ENCODE results near the gene TIMMDC1. TPM values are rescaled to one million over a fixed set of nuclear protein-coding genes. Genes with fewer than 3 reads are reported as not detected.

The TIMMDC1 gene
- total and polyA plus RNA-seq, 2 donors from 2014 or later, result 114 to 169 TPM

DNA sequence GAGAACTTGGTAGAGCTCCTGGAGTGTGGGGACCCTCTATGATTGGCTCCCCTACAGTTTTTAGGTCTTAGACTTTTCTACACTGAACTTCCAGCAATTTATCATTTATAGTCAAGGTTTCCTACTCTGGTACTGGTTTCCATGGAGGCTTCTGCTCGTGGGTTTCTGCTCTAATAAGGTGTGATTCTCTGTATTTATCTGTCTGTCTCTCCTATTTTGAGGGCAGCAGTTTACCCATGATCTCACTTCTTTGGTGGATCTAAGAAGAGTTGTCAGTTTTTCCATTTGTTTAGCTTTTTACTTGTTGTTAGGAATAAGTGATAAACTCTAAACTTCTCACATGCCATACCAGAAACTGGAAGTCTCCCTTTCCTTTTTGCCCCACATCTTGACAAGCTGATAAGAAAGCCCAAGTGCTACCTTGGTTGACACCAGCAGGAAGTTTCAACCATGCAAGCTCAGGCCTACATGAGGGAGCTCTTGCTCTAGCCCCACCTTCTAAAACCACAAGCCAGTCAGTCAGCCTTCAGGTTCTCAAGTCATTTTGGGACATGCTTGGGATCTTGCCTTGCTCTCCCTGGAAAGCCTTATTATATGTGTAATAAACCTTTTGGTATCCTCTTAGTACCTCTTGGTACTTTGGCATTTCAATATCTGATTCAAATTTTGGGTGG is 10.0 kb downstream of the TIMMDC1 start:
- TF ChIP-seq CTCF (IDR thresholded peaks at IDR 0.05; ENCODE audit: borderline replicate concordance, extremely low read depth, insufficient read depth), result no peak
- H3K9ac ChIP-seq (ENCODE audit: low read length in 3 of 3), result no peak overlapping the region
- intact Hi-C loops (cut with DNase I), result no loop called here
- H3K4me1 ChIP-seq (ENCODE audit: control insufficient read depth in 2 of 3, insufficient read depth in 2 of 3, low read depth in 1 of 3, low read length in 3 of 3), result no peaks in the 10 kb centered on the region
- no peaks in the 10 kb centered on the region for H3K9me3 ChIP-seq (ENCODE audit: control insufficient read depth in 2 of 3, insufficient read depth in 1 of 3, low read length in 3 of 3)
- no peak for DNase-seq
- no peak overlapping the region for H3K27ac ChIP-seq (ENCODE audit: low read depth in 2 of 2, low read length in 2 of 2)
- H3K36me3 ChIP-seq (ENCODE audit: control insufficient read depth in 2 of 3, insufficient read depth in 3 of 3, low read length in 3 of 3), result peaks cover 3 to 43% (median 14%) of the 10 kb centered on the region in 3 donors
- no peak overlapping the region for H3K4me3 ChIP-seq (ENCODE audit: low read length in 3 of 3)
- no peaks in the 10 kb centered on the region for H3K27me3 ChIP-seq (ENCODE audit: control insufficient read depth, insufficient read depth, low read length)
- FAIRE-seq, result no peak

DNA sequence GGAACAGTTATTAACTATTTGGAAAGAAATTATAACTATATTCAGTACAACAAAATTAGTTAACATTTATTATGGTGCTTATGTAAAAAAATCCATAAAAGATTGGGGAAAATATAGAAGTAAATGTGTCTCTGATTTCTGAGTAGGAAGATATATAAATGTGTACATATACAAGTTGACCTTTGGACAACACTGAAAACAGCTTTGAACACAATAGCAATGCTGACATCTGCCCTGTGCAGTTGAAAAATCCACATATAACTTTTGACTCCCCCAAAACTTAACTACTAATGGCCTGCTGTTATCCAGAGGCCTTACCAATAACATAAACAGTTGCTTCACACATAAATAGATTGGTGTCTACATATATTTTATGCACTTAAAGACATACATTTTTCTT is 12.3 kb downstream of the TIMMDC1 start:
- no peaks in the 10 kb centered on the region for H3K27me3 ChIP-seq (ENCODE audit: control insufficient read depth, insufficient read depth, low read length)
- peaks cover 3 to 41% (median 12%) of the 10 kb centered on the region in 3 donors for H3K36me3 ChIP-seq (ENCODE audit: control insufficient read depth in 2 of 3, insufficient read depth in 3 of 3, low read length in 3 of 3)

DNA sequence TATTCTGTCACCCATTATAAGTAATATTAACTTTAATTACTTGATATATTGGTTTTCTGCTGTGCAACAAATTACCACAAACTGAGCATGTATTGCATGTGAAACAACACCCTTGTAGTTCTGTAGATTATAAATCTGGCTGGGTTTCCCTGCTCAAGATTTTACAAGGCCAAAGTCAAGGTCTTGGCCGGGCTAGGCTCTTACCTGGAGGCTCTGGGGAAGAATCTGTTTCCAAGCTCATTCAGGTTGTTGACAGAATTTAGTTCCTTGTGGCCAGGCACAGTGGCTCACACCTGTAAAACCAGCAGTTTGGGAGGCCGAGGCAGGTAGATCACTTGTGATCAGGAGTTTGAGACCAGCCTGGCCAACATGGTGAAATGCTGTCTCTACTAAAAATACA is 16.3 kb downstream of the TIMMDC1 start:
- TF ChIP-seq CTCF (IDR thresholded peaks at IDR 0.05; ENCODE audit: borderline replicate concordance, extremely low read depth, insufficient read depth), result no peak
- no peaks in the 10 kb centered on the region for H3K4me1 ChIP-seq (ENCODE audit: control insufficient read depth in 2 of 3, insufficient read depth in 2 of 3, low read depth in 1 of 3, low read length in 3 of 3)
- intact Hi-C loops (cut with DNase I), result no loop called here
- no peaks in the 10 kb centered on the region for H3K27me3 ChIP-seq (ENCODE audit: control insufficient read depth, insufficient read depth, low read length)
- DNase-seq (no peak), FAIRE-seq (no peak)
- peaks cover 10 to 45% (median 21%) of the 10 kb centered on the region in 3 donors for H3K36me3 ChIP-seq (ENCODE audit: control insufficient read depth in 2 of 3, insufficient read depth in 3 of 3, low read length in 3 of 3)
- H3K9me3 ChIP-seq (ENCODE audit: control insufficient read depth in 2 of 3, insufficient read depth in 1 of 3, low read length in 3 of 3), result no peaks in the 10 kb centered on the region
- H3K27ac ChIP-seq (ENCODE audit: low read depth in 2 of 2, low read length in 2 of 2), result no peak overlapping the region
- H3K9ac ChIP-seq (ENCODE audit: low read length in 3 of 3), result no peak overlapping the region
- H3K4me3 ChIP-seq (ENCODE audit: low read length in 3 of 3), result no peak overlapping the region

More for the DNA sequence above, 12.3 kb downstream of the TIMMDC1 start:
- FAIRE-seq, result no peak
- H3K4me1 ChIP-seq (ENCODE audit: control insufficient read depth in 2 of 3, insufficient read depth in 2 of 3, low read depth in 1 of 3, low read length in 3 of 3), result no peaks in the 10 kb centered on the region
- no peaks in the 10 kb centered on the region for H3K9me3 ChIP-seq (ENCODE audit: control insufficient read depth in 2 of 3, insufficient read depth in 1 of 3, low read length in 3 of 3)
- TF ChIP-seq CTCF (IDR thresholded peaks at IDR 0.05; ENCODE audit: borderline replicate concordance, extremely low read depth, insufficient read depth), result no peak
- intact Hi-C loops (cut with DNase I), result no loop called here
- H3K27ac ChIP-seq (ENCODE audit: low read depth in 2 of 2, low read length in 2 of 2), result no peak overlapping the region
- H3K9ac ChIP-seq (ENCODE audit: low read length in 3 of 3), result no peak overlapping the region
- no peak overlapping the region for H3K4me3 ChIP-seq (ENCODE audit: low read length in 3 of 3)
- DNase-seq, result no peak
